ENCODE measurements around the gene PABPC1L.

DNA sequence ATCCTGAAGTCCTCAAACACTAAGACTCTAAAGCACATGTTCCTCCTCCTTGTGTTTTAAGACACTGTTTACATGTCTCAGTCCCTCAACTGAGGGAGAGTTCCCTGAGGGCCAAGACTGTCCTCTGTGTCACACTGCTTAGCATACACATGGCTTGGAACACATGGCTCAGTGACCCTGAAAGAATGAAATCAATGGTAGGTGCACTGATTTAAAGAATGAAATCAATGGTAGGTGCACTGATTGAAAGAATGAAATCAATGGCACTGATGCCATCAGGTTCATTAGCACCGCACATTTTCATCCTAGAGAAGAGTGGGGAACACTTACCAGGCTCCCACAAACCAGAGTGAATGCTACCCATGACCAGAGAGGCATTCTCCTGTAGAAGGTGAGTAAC is 40.5 kb downstream of the PABPC1L start:
- TF ChIP-seq EZH2 (IDR thresholded peaks at IDR 0.05): no peak
- TF ChIP-seq, protein P1, sequence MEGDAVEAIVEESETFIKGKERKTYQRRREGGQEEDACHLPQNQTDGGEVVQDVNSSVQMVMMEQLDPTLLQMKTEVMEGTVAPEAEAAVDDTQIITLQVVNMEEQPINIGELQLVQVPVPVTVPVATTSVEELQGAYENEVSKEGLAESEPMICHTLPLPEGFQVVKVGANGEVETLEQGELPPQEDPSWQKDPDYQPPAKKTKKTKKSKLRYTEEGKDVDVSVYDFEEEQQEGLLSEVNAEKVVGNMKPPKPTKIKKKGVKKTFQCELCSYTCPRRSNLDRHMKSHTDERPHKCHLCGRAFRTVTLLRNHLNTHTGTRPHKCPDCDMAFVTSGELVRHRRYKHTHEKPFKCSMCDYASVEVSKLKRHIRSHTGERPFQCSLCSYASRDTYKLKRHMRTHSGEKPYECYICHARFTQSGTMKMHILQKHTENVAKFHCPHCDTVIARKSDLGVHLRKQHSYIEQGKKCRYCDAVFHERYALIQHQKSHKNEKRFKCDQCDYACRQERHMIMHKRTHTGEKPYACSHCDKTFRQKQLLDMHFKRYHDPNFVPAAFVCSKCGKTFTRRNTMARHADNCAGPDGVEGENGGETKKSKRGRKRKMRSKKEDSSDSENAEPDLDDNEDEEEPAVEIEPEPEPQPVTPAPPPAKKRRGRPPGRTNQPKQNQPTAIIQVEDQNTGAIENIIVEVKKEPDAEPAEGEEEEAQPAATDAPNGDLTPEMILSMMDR (IDR thresholded peaks at IDR 0.05): no peak

All from neural progenitor cell (in vitro differentiated cells).